Mucosa of gallbladder (tissue), 1 donor: ENCODE data around the gene CACNB4. TPM values are rescaled to one million over a fixed set of nuclear protein-coding genes. Genes with fewer than 3 reads are reported as not detected.
"Not testable (repeated sequence)": the region's sequence is repeated elsewhere in the genome, so short reads cannot be mapped to it uniquely, and the experiment has no call there.

Experiments used
- DNase-seq: peaks from one replicate; pipeline ENCODE4 v3.0.0-alpha.2; 2020; ENCODE audit warnings: low spot score
- total RNA-seq: library from RNA; stranded (reverse); gene quantifications from one replicate; pipeline ENCODE4 v1.2.1, GENCODE V29; 2021
- donor health status: DM: no; HTN: no; CAD: no.

CACNB4 gene
- total RNA-seq, 1 donor from 2014 or later = 1.8 TPM

DNA sequence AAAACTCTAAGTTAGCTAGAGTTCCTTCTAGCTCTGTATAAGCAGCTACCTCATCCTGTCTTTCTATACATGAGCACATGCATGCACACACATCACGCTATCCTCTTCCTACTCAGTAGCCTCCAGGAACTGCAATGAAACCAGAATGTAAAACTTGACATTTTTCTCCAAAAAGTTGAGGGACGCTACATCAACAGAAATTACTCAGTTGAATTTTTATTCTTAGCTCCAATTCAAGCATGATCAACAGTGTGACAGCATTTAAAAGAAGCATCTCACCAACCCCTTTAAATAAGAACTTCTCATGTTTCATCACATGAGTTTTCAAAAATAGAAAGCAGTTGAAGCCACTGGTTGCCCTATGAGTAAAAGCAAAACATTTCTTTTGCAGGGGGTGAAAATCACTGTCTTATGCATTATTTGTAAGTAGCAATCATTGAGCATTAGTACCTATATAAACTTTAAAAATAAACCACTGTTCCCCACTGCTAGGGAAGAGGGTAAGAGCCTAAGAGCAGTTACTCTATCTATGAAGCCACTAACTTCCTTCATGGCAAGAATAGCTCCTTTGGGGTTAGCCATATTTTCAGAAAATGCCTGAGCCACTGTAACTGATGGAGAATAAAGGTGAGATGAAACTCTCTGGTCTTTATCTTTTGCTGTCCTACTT is 192.7 kb downstream of the CACNB4 start:
- DNase-seq = no peak

GRCh38 chr2:151904807-151905206 is 194.0 kb downstream of the CACNB4 start:
- DNase-seq = no peak

DNA sequence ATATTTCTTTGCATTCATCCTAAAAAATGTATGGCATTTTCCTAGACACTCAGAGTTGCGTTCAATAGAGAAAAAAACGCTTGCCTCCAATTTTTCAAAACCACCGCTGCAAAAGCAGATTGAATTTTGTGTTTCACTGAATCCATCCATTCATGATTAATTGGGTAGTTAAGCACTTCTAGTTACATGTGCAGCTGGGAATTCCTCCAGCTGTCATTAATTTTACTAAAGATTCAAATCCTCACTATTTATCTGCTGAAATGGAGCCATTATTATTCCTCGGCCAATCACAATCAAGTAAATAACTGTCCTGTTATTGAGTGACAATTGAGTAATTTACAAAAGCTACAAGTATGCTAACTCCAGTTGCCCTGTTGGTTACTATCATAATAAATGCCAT is 194.8 kb downstream of the CACNB4 start:
- no peak for DNase-seq

DNA sequence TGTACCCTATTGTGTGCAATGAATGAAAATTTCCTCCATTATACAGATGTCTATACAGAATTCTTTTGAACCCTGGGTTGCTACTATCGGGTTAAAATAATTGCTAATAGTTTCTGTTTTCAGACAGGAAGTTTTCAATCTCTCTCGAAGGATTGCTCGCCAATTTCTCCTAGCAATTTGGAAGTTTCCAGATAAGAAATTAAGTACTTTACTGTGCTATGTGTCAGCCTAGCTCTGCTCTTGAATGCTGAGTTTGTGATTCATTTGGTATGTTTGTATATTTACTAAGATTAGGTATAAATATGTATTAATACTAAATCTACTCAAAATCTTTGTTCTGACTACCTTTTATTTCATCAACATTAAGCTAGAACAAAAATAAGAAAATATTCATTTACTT is 196.0 kb downstream of the CACNB4 start:
- DNase-seq = no peak

DNA sequence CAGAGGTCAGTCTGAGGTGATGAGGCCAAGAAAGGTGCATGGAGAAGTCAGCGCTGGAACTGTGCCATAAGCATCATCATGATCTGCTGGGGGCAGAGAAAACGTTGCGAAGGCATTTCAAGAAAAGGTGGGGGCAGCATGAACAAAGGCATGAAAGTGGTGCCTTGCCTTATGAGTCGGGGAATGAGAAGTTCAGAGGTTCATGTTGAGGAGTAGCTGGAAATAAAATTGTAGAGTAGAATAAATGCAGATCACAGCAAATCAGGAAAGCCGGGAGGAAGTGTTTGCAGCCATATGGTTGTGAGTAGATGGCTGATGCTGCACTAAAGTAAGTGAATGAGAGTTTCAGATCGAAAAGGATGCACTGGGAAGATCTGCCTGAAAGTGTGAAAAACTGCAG is 198.5 kb downstream of the CACNB4 start:
- no peak for DNase-seq

- no peak for DNase-seq
These were observed 199.7 kb downstream of the CACNB4 start for GRCh38 chr2:151899156-151899555.

GRCh38 chr2:151891566-151892194 is 207.2 kb downstream of the CACNB4 start:
- DNase-seq = no peak

DNA sequence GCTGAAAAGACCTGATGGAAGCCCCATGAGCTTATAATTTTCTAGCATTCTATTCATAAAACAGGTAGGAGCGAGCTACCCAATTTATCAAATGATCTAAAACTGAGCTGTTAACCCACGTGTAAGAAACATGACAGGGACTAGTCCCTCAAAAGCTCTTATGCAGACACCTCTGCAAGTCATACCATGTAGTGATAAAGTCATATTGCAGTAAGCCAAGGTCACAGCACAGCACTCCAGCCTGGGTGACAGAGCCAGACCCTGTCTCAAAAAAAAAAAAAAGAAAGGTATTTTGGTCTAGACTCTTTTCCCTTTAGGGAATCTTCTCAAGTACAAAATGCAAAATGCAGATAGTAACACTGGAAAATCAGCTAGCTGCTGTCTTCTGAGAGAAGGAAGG is 211.7 kb downstream of the CACNB4 start:
- no peak for DNase-seq

DNA sequence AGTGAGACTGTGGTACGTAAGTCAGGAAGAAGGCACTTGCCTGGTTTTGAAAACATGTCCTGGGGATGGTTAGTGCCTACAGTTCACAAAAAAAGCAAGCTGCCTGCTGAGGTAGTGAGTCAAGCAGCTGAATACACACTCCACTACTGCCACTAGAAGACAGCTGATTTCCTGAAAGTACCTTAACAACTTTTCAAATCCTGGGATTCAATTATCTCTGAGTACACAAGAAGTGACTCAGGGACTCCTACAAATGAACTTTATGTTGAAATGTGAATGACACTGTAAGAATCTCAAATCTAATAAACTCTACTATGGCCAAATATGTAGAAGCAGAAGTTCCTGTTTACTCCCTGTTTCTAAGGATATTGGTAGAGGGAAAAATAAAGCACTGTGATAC is 212.6 kb downstream of the CACNB4 start:
- DNase-seq = no peak

GRCh38 chr2:151882786-151883445 is 215.9 kb downstream of the CACNB4 start:
- no peak for DNase-seq

- no peak for DNase-seq
These were observed 217.5 kb downstream of the CACNB4 start for GRCh38 chr2:151881342-151881741.

DNA sequence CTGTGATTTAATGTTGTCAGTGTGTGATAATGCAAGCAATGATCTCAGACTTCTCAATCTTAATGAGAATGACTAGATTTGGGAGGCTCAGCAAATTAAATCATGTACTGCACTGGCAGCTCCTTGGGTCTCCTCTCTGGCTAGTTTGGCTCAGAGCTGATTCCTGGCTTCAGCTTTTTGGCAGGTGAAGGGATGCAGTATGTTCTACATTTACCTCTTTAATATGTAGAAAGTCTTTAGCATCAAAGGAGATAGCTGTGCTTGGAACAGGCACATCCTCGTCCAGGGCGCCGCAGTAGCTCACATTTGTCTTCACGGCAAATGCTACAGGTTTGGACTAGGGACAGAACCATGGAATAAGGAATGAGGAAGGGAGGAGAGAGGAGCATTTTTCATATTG is 218.3 kb downstream of the CACNB4 start:
- no peak for DNase-seq

DNA sequence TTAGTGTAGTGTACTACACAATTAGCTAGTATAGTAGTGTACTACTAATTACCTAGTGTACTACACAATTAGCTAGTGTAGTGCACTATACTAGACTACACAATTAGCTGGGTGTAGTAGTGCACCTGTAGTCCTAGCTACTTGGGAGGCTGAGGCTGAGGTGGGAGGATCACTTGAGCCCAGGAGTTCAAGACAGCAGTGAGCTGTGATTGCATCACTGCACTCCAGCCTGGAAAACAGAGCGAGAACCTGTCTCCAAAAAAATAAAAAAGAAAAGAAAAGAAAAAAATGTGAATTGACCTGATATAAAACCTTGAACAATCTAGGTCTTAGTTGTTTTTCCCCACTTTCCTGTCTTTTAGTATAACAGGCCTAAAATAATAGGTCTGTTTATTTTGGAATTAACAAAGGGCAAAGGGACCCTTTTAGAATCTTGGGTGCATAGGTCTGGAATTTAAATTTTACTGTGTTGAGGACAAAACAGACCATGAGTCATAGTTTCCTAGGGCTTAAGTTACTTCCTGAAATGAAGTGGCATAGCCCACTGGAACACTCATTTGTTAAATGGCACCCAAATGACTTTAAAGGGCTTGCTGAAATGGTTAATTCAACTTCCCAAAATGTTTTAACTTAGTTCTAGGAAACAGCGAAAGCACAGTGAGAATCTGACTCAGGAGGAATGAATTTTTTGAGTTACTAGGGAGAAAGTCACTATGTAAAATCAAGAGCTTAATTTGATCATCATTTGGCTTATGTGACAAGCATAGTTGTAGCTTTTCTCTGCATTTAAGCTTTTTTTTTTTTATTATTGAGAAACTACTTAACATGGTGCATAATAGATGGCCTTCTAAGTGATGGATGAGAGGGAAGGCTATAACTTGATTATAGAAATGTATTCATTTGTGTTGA is 219.9 kb downstream of the CACNB4 start:
- no peak for DNase-seq

- no peak for DNase-seq
These were observed 220.6 kb downstream of the CACNB4 start for GRCh38 chr2:151878204-151878603.

DNA sequence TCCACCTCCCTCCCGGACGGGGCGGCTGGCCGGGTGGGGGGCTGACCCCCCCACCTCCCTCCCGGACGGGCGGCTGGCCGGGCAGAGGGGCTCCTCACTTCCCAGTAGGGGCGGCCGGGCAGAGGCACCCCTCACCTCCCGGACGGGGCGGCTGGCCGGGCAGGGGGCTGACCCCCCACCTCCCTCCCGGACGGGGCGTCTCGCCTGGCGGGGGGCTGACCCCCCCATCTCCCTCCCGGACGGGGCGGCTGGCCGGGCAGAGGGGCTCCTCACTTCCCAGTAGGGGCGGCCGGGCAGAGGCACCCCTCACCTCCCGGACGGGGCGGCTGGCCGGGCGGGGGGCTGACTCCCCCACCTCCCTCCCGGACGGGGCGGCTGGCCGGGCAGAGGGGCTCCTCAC is 223.2 kb downstream of the CACNB4 start:
- DNase-seq = not testable (repeated sequence)

- DNase-seq = no peak
These were observed 226.4 kb downstream of the CACNB4 start for GRCh38 chr2:151872463-151872862.

GRCh38 chr2:151869291-151869690 is 229.6 kb downstream of the CACNB4 start:
- DNase-seq = no peak

- DNase-seq = no peak
These were observed 236.1 kb downstream of the CACNB4 start for GRCh38 chr2:151862700-151863099.

- DNase-seq = no peak
These were observed 237.7 kb downstream of the CACNB4 start for GRCh38 chr2:151861174-151861573.

GRCh38 chr2:151860613-151861146 is 238.2 kb downstream of the CACNB4 start:
- DNase-seq = no peak

- no peak for DNase-seq
These were observed 238.6 kb downstream of the CACNB4 start for GRCh38 chr2:151860210-151860609.

DNA sequence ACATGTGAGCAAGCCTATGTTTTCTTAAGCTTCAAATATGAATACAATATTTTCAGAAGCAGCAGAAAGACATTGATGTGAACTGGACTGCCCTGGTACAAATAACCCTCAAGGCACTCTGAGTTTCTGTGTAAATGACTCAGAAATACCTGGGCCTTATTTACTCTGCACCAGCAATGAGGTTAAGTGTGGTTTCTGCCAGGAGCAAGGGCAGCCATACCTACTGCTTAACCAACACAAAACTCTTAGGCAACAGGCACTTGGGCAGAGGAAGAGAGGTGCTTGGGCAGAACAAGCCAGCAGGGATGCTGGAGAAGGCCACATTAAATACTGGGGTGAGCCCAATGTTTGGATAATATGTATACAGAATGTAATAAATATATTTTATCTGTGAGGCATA is 241.2 kb downstream of the CACNB4 start:
- DNase-seq = no peak
